Activated CD4-positive, CD25-positive, alpha-beta regulatory T cell treated with anti-CD3 and anti-CD28 coated beads, Interleukin-2, amount 50 U/mL, for 16 hours (primary cell): ENCODE measurements around the gene CYB561.

Experiments
- DNase-seq: peaks from one replicate; pipeline ENCODE4 v3.0.0-alpha.2; 2020; ENCODE audit warnings: low read depth, low spot score

Gene CYB561

DNA sequence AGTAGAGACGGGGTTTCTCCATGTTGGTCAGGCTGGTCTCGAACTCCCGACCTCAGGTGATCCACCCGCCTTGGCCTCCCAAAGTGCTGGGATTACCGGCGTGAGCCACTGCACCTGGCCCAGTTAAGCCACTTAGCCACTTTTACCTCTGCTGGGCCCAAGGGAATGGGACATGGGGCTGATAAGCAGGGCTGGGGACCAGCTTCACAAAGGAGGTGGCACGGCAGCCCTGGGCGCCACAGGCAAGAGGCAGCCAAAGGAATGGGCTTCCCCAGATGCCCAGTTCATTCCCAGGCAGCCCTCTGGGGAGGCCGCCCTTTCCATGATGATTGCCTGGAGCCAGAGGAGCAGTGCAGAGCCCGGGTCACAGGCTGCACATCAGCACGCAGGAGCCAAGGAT, 5.0 kb upstream of the CYB561 start:
- DNase-seq, result no peak

DNA sequence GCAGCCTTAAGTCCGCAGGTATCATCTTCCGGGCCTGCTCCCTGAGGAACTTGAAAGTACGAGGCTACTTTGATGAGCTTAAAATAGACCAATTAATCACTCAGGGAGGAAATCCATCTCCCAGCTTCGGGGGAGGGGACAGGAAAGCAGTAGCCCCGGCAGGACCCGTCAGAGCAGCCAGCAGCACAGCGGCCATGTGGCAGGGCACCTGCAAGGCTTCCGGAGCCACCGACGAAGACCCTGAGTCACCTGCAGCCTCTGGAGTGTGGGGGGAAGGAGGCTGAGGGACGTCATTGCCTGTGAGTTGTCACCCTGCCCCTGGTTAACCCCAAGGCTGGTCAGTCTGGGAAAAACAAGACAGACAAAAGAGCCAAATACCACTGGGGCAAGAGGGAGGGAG, 4.4 kb upstream of the CYB561 start:
- no peak for DNase-seq

DNA sequence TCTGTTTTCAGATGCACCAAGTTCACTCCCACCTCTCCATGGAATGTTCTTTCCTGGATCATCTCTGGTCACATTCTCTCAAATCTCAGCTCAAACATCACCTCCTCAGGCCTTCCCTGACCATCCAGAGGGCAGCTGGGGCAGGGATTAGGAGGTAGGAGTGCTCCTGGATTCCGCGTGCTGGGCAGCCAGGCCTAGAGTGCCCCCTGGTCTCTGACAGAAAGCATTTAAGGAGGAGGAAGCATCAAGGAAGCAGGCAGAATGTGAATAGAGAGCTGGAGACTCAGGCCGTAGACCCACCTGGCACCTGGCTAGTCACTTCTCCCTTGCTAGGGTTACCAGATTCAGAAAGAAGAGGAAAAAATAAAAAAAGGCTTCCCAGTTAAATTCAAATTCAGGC, 2.5 kb upstream of the CYB561 start:
- no peak for DNase-seq

DNA sequence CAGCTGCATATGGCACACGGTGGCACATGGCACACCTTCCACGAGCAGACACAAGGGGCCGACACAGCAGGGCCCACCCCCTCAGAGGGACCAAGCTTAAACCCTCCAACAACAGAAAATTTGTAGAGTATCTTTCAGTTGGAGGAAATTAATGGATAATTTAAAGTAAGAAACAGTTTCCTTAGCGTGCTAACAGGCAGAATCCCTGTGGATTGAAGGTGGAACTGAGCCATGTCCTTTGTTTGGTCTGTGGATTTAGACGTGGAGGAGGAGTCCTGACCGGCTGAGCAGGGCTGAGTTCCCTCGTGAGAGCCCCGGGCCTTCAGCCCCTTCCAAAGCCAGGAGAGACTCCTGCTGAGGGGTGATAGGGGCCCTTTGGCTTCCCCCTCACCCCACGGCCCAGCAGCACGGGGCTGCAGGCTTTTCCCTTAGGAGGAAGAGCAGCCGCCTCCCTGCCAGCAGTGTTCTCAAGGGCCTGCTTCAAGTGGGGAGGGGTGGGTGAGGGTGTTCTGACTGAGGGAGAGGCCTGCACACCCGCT, 1.4 kb upstream of the CYB561 start:
- DNase-seq, result no peak

DNA sequence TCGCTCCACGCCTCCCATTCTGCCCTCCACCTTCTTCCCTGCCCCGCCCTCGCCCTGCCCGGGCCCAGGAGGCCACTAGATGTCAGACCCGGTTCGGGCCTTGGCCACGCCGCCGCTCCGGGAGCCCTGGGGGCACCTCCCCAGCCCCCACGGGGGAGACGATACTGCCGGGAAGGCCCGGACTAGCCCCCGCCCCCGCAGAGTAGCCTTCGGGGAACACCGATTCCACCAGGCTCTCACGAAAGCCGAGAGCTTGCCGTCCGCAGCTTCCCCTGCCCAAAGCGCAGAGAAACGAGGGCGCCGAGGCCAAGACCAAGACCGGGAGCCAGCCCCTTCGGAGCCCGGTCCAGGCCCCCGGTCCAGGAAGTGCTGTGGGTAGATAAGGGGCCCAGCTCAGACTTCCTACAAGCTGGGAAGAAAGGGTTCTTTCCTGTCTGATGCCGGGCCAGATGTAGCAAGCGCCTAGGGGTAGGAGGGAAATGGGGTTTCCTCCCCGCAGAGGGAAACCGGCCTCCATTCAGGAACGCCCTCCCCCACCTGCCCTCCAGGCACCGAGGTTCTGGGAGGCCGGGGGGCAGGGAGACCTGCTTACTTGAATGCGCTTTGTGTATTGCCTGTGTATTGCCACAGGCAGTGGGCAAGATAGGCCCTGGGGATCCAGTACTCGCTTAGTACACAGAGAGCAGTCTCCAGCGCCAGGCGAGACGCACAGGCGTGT, 806 bp upstream of the CYB561 start:
- no peak for DNase-seq

DNA sequence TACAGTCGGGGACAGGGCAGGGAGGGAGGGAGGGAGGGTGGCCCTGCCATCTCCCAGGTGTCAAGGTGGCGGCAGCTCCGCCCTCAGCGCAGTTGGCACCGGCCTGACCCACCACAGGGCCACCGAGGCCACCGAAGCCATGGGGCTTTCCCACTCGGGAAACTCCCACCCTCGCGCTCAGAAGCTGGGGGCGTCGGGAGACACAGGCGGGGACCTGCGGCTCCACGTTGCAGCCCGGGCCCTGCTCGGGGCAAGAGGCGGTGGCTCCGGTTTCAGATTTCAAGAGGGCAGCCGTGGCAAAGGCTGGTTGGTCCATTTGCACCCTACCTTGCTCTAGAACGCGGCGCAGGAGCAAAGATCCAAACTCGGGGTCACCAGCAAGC, 544 bp downstream of the CYB561 start:
- DNase-seq, result no peak

DNA sequence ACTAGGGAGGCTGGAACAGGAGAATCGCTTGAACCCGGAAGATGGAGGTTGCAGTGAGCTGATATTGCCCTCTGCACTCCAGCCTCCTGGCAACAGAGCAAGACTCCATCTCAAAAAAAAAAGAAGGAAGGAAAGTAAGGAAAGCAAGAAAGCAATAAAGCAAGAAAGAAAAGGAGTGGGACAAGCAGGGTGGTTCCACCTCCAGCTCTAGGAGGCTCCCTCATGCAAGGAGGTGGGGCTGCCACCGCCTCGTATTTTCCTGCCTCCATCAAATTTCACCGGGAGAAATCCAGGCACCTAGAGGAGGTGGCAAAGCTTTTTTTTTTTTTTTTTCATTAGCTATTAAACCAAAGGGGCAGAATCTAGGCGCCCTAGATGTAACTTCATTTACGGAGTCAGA, 1.0 kb downstream of the CYB561 start:
- DNase-seq, result no peak

DNA sequence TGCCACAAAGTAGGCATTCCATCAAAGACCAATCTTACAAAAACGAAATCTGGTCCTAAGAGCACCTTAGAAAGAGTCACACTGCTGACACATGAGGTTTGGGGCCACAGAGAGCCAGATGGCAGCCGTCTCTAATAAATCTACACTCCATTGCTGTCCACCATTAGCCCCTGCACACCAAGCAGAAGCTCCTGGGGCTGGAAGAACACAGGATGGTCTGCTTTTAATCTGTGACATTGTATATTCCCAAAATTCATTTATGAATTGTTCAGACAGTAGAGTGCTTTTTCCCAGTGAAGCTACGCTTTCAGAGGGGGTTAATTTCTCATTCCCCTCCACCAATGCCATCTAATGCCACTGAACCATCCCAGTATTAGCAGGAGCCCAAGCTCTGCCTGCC, 1.6 kb downstream of the CYB561 start:
- DNase-seq, result no peak

DNA sequence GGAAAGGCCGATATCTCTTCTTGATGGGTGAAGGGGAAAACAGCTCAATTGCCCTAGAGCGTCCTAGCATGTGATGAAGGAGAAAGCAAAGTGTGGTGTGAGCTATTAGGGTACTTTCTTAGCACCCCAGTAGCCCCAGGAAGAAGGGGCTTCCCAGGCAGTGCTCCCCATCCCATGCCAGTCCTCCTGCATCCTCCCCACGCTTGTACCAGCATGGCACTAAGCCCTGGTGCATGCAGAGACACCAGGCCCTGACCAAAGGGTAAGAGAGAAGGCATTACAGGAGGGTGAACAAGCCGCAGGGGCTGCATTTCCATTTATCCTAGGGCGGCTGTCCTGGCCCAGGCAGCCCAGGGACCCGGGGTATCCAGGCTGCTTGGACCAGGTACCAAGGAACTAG, 3.1 kb downstream of the CYB561 start:
- no peak for DNase-seq

DNA sequence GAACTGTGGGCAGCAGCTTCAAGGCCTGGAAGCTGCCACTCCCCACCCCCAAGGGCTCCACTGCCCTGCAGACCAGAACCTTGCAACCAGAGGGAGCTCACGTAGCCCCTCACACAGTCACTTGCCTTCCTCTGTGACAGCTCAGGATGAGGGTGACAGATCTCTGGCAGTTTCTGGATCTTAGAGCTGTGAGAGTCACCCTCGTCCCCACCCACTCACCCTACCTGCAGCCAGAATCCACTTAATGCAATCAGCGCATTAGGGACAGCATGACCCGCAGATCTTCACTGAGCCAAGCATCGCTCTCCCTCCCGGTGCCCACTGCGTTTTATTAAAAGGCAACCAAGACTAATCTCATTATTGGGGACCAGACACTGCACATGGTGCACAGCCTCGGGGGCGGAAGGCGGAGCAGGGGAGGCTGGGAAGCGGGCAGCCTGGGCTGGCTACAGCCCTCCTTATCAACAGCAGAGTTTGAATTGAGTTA, 3.5 kb downstream of the CYB561 start:
- DNase-seq, result no peak

DNA sequence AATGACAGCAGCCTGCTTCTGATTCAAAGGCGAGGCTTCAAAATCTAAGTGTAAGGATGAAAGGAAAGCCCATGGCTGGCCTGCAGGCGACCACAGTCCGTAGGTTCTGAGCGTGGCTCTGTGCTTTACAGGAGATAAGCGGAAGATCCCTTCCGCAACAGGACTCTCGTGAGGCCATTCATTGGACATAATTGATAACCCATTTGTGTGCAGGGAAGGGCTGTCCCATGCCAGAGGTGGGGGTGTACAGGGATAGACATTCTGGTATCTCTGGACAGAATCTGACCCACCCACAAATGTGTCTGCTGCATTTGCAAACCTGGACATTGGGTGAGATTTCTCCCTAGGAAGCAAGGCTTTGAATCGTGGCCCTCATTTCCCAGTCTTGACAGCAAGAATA, 4.0 kb downstream of the CYB561 start:
- no peak for DNase-seq

DNA sequence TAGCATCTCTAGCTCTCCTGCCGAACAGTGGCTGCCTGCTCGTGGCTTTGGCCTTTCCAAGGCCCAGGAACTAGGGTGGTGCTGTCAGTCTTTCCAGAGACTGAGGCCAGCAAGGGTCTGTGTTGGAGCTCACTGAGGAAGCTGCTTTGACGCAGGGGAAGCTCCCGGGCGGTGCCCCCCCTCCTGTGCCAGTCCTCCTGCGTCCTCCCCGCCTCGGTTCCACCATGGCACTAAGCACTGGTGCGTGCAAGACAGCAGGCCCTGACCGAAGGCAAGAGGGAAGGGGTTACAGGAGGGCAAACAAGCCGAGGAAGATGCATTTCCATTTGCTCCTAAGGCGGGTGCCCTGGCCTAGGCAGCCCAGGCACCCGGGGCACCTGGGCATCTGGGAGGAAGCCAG, 4.5 kb downstream of the CYB561 start:
- no peak for DNase-seq

DNA sequence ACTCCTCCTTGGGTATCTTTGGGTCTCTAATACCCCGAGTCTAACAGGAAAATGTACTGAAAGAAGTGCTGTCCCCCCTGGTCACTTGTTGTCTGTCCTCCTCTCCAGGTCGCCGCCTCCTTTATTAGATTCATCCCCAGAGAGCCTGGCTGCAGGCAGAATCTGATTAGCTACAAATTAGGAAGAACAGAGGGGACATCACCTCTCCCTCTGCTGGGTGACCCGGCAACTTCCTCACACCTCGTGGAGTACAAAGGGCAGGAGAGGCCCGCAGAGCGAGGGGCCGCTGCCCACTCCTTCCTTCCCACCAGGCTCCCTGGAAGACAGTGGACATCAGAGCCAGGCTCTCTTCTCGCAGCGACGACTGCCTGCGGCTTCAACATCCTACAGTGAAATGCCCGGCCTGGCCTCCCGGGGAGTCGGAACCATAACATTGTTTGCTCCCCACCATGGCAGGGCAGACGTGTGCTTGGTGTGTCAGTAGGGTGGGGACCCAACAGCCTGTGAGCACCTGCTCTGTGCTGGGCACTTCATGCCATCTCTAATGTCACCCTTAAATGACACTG, 5.3 kb downstream of the CYB561 start:
- no peak for DNase-seq

DNA sequence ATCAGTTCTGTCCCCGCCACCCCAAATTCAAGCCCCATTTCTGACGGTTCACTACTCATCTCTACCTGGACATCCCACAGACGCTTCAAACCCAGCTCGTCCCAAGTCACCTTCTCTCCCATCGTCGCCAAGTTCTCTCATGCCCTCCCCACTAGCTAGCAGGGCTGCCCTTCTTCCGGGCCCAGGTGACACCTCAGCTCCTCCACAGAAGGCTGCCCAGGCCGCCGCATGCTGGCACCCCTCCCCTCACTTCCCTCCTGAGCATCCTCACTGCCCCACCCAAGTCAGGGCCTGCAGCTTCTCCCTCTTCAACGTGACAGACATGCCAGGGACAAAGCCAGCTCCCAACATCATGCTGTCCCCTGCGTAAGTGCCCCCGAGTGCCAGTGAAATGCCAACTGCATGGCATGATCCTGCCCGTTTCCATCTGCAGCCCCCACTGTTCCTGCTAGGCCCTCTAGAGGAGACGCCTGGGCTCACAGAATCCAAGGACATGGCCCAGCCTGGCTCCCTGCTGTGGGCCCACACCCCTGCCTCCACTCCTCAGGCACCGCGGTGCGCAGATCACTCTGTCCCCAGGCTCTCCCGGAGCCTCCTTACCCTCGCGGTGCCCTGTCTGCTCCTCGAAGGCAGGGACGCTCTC, 5.9 kb downstream of the CYB561 start:
- DNase-seq, result no peak

DNA sequence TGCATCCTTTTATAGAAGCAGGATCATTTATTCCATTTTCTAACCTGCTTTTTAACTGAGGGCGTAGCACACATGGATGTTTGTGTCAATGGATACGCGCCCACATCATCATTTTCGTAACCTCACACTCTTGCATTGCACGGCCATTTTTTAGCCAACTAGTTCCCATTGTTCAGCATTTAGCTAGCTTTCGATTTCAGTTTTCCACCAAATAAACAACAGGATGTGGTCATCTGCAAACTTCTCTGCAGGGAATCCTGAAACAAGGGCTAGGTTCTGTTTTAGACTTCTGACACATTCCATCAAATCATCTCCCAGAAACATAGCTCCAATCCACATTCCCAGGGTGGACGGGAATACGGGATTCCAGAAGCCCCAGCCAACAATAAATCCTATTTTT, 6.4 kb downstream of the CYB561 start:
- DNase-seq, result no peak

DNA sequence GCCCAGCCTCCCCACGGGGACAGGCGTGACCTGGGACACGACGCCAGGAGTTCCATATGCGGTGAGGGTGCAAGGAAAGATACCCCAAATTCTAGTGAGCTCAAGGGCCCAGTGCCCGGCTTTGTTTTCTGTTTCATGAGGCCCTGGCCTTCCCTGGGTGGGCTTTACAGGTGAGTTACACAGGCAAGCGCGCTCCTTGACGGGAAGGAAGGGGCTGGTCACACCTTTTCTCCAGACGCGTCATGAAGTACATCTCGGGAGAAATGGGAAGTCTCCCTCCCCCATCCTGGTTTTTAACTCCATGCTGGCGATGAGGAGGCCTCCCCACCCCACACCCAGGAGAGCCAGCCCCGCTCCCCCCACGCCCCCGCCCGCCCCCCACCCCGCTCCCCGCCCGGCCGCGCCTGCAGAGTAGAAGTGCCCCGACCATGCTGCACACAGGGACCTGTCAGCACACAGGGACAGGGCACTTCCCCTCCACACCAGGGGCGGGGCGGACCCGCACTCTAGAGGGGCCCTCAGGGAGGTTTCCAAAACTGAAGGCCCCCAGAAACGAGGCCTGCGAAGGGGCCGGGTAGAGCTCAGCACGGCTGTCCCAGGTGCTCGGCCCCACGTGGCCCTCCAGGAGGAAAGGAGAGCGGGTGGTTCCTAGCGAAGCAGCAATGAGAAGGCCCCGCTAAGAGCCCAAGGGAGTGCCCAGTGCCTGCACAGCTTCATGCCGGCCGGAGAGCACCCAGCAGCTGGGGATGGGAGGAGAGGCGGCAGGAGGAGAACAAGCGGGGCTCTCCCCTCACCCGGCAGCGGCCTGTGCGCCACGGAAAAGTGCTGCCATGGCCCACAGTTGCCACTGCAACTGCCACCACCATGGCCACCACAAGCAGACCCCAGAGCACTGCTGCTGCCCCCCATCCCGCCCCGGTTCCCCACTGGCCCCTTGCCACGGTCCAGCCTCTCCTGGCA, 7.7 kb downstream of the CYB561 start:
- DNase-seq, result no peak

DNA sequence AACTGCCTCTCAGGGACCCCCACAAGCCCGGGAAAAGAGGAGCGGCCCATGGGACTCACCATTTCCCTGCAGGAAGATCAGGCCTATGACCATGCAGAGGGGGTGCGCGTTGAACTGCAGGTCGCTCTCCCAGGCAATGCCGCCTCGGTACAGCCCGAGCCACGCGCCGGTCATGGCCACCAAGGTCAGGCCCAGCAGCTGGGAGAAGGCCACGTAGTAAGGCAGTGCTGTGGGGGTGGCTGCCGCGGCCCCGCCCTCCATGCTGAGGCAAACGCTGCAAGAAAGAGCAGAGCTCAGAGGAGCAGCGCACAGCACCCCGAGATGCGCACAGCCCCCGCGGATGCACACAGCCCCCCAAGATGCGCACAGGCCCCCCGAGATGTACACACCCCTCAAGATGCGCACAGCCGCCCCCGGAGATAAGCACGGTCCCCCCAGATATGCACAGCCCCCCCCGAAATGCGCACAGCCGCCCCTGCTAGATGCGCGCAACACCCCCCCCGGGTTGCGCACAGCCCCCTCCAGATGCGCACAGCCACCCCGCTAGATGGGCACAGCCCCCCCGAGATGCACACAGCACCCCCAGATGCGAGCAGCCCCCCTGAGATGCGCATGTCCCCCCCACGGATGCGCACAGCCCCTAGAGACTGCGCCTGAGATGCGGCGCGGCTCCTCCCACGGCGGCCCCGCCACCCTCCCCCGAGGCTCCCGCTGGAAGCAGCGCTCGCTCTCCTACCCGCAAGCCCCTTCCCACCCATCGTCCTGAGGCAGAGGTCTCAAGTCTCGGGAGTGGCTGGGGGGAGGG, 8.6 kb downstream of the CYB561 start:
- DNase-seq, result no peak

DNA sequence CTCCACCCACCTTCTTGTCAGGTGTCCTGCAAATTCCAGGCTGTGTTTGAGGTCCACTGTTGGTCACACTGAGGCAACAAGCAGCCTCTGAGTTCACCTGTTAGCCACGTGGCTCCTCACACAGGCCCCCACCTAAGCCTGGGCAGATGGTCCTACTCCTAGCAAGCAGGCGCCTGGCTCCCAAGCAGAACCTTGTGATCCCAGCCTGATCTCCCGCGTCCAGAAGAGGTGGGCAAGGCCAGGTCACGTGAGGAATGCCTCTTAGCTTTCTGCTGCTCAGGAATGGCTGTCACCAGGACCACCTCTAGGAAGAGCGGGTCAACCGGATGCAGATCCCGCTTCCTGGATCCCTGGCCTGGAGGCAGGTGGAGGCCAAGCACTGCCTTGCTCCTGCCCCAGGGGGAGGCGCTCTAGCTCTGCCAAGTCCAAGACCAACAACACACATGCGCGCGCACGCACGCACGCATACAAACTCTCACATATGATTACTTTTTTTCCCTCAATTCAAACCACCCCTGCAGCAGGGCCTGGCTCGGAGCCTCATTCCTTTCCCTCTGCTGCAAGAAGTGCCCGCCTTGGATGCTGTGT, 9.5 kb downstream of the CYB561 start:
- no peak for DNase-seq

DNA sequence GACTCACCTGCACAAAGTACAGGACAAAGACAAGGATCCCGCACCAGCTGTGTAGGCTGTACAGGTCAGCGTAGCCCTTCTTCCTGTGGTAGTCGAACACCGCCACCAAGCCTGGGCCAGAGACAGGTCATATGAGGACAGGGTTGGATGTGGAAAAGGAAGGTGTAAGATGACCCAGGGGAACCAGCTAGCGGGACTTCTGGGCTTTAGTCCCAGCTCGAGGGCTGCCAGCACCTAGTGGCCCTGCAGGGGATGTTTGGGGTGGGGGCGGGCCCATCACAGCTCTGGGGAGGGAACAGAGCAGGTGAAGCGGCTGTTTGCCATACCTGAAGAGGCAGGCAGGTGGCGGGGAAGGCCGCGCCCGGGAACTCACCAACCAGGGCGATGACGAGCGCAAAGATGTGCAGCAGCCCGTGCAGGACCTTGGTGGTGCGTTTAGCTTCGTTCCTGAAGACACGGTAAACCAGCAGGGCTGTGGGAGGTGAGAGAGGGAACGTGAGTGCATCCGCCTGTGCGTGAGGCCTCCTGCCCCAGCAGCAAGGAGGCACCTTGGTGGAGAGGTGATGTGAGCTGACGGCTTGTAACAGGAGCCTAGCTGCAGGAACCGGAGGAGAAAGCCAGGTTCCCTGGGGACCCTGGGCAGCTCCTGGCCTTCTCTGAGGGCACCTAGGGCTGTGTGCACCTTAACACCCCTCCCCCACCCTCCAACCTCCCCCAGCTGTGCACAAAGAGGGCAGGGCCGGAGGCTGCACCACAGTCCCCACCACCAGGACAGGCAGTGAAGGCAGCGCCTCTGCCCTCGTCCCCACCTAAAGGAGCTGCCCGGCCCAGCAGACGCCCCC, 10.2 kb downstream of the CYB561 start:
- no peak for DNase-seq
